AG04449 (cell line): ENCODE data around the gene PRKAR1B.
A peak's percentile ranks its signal among the peaks of the same experiment; 100 is the strongest.

ENCODE experiments used
- CTCF ChIA-PET: fragments of 350-600 bp; formaldehyde crosslinking; extraction: SDS; loops from one replicate; lab custom pipeline; 2021; ENCODE audit warnings: antibody characterized with exemption; lab: Yijun Ruan, JAX
- POLR2A ChIA-PET: fragments of 400-600, 350-600 bp; formaldehyde crosslinking; extraction: SDS; loops from one replicate; lab custom pipeline; 2020; ENCODE audit warnings: antibody characterized with exemption, inconsistent platforms; lab: Yijun Ruan, JAX
- DNase-seq: peaks from one replicate; pipeline ENCODE4 v3.0.0-alpha.2; 2010; ENCODE audit warnings: low read depth, low spot score
- H3K4me3 ChIP-seq: 2 replicates; pipeline ENCODE4 v1.5.1; 2011; ENCODE audit warnings: low read depth, mild to moderate bottlenecking, control low read depth, low read length
- TF ChIP-seq, protein P1 (sequence below): IDR thresholded peaks from one replicate; pipeline ENCODE4 v1.5.1; 2011; ENCODE audit warnings: mild to moderate bottlenecking, moderate library complexity, low read length, control low read depth, inconsistent platforms; ENCODE audit not compliant: insufficient read depth; ENCODE audit errors: missing control alignments

PRKAR1B gene

DNA sequence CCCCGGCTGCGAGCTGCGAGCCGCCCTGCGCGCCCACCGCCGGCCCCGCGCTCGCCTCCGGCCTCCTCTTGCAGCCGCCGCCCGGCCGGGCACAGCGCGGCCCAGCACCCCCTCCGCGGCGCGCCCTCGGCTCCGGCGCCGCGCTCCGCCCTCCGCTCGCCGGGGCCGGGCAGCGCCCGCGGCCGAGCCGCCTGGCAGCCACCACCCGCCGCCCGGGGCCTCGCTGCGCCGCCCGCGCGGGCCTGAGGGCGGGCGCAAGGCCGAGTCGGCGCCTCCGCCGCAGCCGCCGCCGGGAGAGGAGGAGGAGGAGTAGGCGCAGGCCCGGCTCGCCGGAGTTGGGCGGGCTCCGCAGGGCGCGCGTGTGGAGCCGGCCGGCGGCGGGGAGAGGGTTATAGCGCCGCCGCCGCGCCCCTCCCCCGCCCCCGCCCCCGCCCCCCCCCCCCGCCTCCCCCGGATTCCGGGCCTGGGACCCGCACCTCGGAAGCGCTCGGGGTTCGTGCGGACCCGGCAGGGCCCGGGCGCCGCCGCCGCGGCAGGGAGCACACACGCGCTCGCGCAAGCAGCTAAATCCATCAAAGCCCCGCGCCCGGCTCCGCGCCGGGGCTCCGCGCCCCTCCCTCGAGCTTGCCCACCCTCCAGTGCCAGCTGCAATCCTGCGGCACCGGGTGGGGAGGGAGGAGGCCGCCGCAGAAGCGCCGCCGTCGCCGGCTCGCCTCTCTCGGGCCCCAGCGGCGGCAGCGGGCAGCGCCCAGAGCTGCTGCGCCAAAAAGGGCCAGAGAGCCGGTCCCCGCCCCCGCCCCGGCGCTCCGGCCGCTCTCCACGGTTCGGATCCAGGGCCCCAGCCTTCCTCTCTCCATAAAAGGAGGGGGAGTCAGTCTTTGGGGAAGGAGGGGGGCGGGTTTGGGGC is 207.3 kb downstream of the PRKAR1B start, which contains the start of gene PDGFA:
PDGFA (minus strand) TSS at position 363 of the 907 bp plus-strand sequence. CDS start 845 bp downstream, outside the sequence.
- H3K4me3 ChIP-seq, result peak within 1 kb of the TSS; percentile 65
- POLR2A ChIA-PET, result interaction anchor here (1.0 to 2.1 kb wide), 3 partner anchors 19 to 100 kb away, joined by 3 to 7 read pairs (median 3); no protein-coding TSS in a partner anchor
- no peak for DNase-seq
- CTCF ChIA-PET, result interaction anchor here (0.6 to 1.4 kb wide), 4 partner anchors 18 to 189 kb away, joined by 3 to 8 read pairs (median 4); no protein-coding TSS in a partner anchor
- TF ChIP-seq, protein P1, sequence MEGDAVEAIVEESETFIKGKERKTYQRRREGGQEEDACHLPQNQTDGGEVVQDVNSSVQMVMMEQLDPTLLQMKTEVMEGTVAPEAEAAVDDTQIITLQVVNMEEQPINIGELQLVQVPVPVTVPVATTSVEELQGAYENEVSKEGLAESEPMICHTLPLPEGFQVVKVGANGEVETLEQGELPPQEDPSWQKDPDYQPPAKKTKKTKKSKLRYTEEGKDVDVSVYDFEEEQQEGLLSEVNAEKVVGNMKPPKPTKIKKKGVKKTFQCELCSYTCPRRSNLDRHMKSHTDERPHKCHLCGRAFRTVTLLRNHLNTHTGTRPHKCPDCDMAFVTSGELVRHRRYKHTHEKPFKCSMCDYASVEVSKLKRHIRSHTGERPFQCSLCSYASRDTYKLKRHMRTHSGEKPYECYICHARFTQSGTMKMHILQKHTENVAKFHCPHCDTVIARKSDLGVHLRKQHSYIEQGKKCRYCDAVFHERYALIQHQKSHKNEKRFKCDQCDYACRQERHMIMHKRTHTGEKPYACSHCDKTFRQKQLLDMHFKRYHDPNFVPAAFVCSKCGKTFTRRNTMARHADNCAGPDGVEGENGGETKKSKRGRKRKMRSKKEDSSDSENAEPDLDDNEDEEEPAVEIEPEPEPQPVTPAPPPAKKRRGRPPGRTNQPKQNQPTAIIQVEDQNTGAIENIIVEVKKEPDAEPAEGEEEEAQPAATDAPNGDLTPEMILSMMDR, result no peak

DNA sequence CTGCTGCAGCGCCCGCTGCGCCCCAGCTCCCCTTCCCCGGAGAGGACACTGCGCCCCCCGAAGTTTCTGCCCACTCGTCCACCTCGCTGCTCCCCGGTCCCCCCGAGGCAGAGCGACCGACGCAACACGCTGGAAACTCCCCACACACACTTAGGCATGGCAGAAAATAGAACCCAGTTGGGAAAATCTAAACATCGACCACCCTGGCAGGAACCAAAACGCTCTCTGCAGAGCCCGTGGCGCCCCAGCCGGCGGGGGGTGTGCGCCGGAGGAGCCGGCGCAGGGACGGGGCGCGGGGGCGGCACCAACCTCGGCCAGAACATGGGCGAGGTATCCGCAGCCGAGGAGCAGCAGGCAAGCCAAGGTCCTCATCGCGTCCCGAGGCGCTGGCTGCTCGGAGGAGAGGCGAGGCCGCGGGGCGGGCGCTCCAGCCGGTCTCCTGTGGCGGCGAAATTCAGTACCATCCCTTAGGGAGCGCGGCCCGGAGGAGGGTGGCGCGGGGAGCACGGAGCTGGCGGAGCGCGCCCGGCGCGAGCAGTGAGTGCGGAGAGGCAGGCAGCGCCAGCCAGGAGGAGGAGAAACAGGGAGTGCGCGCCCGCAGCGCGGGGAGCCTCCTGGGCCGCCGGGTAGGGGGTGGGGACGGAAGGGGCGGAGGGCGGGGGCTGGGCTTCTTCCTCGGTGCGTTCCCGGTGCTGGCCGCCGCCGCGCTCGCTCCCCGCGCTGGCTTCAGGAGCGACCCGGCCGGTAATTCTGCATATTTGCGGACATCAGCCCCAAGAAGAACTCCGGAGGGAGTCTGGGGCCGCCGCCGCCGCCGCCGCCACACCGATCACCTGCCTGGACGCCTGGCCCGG is 208.2 kb downstream of the PRKAR1B start:
- ChIA-PET CTCF (interaction anchor here (1.4 kb wide), 1 partner anchor 24 kb away, joined by 5 read pairs; no protein-coding TSS in a partner anchor), POLR2A (interaction anchor here (1.0 to 2.1 kb wide), 2 partner anchors 20 to 25 kb away, joined by 3 to 7 read pairs; no protein-coding TSS in a partner anchor)
- H3K4me3 ChIP-seq, result peak overlapping the region; percentile 65
- TF ChIP-seq, protein P1, result no peak
- DNase-seq, result no peak

DNA sequence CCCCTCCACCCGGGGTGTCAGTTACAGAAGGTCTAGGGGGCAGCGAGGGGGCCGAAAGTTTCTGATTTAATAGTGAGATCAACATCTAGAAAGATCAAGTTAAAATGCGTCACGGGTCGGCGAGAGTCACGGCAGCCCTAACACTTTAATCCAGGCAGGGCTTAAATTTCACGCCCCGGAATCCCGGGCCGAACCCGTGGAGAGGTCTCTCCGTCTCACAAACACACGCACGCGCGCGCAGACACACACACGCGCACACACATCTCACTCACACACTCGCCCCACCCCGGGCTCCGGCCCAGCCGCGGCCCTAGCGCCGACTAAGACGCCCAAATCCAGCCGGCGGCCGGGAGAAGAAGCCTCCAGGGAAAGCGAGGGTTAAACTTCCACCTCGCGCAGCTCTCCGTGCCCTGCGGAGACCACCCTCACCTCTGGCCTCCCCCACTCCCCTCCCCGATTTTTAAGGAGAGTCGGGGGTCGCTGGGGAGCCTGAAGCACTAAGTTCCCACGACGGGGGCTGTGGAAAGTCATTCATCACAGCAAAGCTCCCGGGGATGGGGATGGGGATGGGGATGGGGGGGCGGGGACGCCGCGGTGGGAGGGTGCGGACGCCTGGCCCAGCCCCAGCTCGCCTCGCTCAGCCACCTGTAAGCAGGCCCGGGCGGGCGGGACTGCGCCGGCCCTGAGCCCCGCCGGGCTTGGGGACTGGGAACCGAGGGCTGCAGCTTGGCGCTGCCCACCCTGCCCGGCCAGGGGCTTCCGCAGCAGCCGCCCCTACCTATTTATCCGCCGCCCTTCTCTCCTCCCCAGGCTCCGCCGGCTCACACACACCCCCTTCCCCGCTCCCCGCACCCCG is 209.1 kb downstream of the PRKAR1B start:
- ChIA-PET CTCF (no interaction called here), POLR2A (interaction anchor here (0.6 kb wide), 1 partner anchor 25 kb away, joined by 3 read pairs; no protein-coding TSS in a partner anchor)
- DNase-seq, result no peak
- TF ChIP-seq, protein P1, result no peak
- H3K4me3 ChIP-seq, result peak overlapping the region; percentile 65

GRCh38 chr7:516606-517456 is 210.2 kb downstream of the PRKAR1B start:
- ChIA-PET CTCF (no interaction called here), POLR2A (interaction anchor here (1.6 kb wide), 1 partner anchor 45 kb away, joined by 3 read pairs; no protein-coding TSS in a partner anchor)
- DNase-seq, result no peak
- TF ChIP-seq, protein P1, result no peak
- H3K4me3 ChIP-seq, result peak overlapping the region; percentile 65

DNA sequence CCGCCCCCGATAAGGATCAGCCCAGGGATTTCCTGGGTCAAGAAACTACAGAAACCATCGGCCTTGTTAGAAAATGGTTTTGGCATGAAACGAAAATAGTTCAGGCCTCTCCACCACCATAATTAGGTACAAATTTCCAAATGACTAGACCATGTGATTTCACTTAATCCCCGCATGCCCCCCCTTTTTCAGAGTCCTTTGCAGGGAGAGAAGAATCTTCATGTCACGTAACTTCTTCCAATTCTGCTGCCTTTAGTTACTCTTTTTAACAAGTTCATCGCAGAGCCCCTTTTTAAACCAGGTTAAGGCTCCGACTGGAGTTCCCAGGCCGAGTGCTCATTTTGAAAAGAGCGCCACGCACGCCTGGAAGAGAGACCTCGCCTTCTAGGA is 210.9 kb downstream of the PRKAR1B start:
- POLR2A ChIA-PET, result interaction anchor here (1.6 kb wide), 1 partner anchor 44 kb away, joined by 3 read pairs; no protein-coding TSS in a partner anchor
- TF ChIP-seq, protein P1, result no peak
- H3K4me3 ChIP-seq, result peak overlapping the region; percentile 18
- CTCF ChIA-PET, result interaction anchor here (1.4 kb wide), 1 partner anchor 10 kb away, joined by 5 read pairs; no protein-coding TSS in a partner anchor
- no peak for DNase-seq
